ENCODE results near the gene CLCN7.

Gene CLCN7

DNA sequence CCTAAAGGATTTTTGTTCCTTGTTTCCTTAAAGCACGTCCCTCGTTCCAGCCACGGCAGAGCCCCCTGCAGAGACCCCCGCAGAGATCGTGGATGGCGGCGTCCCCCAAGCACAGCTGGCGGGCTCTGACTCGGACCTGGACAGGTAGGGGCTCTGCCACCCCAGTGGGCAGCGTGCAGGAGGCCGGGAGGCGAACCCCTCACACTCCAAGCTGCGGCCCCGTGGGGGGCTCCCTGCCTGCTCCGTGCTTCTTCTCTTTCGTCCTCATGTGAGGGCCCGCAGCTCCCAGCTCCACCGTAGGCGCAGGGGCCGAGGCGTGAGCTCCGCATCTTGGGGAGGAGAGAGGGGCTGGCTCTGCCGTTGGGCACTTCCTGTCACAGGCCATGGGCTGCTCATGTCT, 26.8 kb upstream of the CLCN7 start:
- DNase-seq, result no peak

DNA sequence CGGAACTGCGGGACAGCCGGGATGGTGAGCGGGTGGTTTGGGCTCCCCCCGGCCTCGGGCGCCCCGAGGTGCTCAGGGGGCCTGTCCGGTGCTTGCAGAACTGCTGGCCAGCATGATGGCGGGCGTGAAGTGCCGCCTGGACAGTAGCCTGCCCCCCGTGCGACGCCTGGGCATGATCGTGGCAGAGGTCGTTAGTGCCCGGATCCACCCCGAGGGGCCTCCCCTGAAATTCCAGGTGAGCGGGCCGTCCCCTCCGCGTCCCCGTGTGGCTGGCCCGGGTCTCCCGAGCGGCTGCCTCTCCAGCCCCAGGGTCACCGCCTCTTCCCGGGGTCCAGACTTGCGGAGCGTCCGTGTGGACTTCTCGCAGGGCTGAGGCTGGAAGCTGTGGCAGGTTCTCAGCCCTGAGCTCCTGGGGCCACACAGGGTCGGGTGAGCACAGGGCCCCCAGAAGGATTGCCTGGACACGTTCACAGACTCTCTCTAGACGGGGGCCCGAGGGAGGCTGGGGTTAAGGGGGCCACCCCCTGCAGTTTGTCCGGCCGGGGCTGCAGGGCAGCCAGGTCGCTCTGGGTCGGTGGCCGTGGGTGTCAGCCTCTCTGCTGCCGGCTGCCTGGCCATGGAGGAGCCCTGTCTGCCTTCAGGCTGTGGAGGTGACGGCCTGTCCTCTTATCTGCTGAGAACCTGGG, 25.8 kb upstream of the CLCN7 start:
- no peak for DNase-seq

DNA sequence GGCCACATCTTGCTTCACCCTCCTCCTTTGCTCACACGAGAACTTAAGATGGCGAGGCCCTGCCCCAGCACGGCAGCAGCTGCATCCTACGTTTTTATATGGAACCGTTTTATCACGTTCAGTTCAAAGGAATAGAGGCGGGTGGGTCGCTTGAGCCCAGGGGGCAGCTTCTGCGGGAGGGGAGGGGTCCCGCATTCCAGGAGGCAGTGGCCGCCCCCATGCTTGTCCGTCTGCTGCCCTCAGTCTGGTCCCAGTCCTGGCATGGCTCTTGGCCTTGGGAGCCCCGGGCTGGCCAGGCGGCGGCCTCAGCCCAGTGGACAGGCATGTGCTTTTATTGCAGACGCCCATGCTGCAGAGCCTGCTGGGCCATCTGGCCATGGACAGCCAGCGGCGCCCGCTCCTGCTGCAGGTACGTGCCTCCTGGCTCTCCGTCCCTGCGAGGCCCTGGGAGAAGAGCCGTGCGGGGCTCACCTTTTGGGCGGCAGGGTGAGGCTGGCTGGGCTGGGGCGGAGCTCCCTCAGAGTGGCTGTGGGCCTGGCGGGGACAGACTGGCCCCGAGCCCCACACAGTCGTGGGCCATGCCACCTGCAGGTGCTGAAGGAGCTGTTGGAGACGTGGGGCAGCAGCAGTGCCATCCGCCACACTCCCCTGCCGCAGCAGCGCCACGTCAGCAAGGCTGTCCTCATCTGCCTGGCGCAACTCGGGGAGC, 25.1 kb upstream of the CLCN7 start:
- no peak for DNase-seq

DNA sequence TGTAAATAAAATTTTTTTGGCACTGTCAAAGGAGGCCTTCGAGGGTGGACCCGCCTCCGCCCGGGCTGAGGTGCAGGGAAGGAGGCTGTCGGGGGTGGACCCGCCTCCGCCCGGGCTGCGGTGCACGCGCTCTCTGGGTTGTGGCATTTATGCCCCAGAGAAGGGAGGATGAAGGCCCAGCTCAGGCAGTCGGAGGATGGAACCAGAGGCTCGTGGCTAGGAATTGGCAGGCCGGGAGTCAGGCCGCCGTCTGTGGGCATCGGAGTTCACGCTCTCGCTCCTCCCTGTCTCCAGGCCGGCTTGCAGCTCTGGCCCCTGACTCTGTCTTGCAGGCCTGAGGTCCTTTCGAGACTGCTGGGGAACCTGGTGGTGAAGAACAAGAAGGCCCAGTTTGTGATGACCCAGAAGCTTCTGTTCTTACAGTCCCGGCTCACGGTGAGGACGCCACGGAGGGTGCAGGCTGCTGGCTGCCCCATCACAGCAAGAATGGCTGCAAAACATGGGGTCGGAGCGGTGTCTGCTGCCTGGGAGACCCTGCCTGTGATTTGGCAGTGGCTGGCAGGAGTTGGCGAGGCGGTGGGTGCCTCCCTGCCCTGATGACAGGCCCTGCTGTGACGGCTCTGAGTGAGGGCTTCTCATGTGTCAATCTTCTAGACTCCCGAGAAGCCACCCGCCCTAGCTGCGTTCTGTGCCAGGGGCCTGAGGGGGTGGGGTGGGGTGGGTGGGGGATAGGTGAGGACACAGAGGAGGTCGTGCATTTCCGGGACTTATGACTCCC, 24.3 kb upstream of the CLCN7 start:
- no peak for DNase-seq

DNA sequence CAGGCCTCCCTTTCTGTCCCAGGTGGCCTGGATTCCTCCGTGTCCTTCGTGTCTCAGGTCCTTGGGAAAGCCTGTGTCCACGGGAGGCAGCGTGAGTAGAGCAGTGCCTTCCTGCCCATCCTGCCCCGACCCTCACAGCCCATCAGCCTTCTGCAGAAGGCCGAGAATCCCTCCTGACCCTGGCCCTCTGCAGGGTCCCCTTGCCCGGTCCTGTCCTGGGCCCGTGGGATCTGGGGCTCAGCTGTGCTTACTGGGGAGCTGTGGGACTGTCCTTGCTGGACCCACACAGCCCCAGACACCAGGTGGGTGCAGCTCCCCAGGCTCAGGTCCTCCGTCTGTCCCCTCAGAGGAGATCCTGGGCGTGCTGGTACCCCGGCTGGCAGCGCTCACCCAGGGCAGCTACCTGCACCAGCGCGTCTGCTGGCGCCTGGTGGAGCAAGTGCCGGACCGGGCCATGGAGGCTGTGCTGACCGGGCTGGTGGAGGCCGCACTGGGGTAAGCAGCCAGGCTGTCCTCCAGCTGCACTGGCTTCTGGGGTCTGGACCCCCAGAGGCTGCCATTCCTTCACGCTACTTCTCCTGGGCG, 22.3 kb upstream of the CLCN7 start:
- DNase-seq, result no peak

DNA sequence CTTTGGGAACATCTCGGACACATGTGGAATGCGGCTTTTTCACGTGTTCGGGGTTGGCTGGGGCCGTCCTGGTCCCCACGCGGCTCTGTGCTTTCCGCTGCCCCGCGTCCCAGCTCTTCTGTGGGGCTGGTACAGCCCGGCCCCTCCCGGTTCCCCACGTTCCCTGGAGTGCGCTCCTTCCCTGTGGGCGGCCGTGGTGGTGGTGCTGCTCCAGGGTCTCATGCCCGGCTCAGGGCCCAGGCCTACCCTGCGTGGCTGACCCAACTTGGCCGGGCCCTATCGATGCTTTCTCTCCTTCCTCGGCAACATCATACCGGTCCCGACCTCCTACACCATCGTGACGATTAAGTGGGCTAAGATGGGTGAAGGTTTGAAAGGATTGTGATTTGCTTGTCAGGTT, 21.6 kb upstream of the CLCN7 start:
- no peak for DNase-seq

DNA sequence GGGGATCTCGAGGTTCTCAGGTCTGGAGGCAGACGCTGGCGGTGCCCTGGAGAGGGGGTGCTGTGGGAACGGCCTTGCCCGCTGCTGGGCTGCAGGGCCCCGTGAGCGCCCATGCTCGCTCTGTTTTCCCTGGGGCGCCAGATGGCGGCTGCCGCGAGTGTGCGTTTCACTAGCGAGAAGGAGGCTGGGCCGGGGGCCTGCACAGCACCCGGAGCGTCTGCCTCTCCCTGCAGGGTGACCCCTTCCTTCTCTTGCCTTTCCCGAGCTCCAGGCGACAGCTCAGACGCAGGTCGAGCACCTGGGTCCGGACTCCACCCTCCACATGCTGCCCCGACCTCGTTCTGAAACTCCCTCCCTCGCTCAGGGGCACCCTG, 21.0 kb upstream of the CLCN7 start:
- no peak for DNase-seq

DNA sequence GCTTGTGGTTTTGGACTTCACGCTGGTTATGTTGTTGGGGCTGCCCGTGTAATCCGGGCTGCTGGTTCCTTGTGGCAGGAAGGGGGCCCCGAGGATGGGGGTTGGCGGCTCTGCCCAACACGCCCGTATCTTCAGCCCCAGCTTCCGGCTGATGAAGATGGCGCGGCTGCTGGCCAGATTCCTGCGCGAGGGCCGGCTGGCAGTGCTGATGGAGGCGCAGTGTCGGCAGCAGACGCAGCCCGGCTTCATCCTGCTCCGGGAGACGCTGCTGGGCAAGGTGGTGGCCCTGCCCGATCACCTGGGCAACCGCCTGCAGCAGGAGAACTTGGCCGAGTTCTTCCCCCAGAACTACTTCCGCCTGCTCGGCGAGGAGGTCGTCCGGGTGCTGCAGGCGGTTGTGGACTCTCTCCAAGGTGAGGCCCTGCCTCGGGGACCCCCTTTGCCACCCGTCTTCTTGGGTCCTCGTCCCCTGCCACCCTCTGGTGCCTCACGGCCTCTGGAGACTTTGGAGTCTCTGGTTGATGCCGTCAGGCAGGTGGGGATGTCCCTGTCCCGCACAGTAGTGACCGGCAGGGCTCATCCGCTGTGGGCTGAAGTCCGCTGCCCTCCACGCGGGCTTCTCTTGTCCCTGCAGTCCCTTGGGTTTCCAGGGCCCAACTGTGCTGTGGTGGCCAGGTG, 20.5 kb upstream of the CLCN7 start:
- DNase-seq, result no peak

DNA sequence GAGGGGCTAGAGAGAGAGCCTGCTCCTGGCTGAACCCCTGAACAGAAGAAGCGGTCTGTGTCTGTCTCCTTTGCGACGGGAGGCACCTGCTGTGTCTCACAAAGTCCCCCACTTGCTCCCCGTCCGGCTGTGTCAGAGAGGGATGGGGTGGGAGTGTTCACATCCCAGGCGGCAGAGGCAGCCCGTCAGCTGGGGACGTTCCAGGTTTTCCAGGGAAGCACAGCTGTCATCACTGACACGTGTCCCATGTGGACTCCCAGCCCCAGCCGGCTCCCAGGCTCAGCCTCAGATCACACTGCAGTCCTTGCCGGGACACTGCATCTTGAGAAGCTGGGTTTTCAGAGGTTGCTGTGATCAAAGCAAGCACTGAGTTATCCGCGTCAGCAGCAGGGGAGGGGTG, 19.9 kb upstream of the CLCN7 start:
- DNase-seq, result no peak

DNA sequence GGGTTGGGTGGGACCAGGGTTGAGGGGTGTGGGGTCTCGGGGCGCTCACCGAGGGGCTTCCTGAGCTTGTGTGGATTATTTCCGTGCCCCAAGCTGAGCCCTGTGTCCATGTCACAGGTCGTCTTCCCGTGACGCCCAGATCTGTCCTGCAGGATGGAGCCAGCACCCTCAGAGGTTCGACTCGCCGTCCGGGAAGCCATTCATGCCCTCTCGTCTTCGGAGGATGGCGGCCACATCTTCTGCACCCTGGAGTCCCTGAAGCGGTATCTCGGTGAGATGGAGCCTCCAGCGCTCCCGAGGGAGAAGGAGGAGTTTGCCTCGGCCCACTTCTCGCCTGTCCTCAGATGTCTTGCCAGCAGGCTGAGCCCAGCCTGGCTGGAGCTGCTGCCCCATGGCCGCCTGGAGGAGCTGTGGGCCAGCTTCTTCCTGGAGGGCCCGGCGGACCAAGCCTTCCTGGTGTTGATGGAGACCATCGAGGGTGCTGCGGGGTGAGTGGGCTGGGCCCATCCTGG, 19.4 kb upstream of the CLCN7 start:
- no peak for DNase-seq

DNA sequence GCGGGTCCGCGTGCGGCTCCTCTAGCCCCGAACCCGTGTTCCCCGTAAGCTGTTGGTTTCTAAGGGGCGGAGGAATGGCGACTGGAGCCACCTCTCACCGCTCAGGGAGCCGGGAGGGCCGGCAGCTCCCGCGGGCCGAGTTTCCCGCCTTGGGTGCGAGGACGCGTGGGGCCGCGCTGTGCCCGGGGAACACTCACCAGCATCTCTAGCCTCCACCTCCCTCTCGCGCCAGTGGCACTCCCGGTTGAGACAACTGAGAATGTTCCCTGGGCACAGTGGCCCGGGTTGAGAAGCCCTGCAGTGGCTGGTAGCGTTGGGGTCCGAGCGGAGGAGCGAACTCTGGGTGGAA, 18.9 kb upstream of the CLCN7 start:
- peak; percentile 44 for DNase-seq

DNA sequence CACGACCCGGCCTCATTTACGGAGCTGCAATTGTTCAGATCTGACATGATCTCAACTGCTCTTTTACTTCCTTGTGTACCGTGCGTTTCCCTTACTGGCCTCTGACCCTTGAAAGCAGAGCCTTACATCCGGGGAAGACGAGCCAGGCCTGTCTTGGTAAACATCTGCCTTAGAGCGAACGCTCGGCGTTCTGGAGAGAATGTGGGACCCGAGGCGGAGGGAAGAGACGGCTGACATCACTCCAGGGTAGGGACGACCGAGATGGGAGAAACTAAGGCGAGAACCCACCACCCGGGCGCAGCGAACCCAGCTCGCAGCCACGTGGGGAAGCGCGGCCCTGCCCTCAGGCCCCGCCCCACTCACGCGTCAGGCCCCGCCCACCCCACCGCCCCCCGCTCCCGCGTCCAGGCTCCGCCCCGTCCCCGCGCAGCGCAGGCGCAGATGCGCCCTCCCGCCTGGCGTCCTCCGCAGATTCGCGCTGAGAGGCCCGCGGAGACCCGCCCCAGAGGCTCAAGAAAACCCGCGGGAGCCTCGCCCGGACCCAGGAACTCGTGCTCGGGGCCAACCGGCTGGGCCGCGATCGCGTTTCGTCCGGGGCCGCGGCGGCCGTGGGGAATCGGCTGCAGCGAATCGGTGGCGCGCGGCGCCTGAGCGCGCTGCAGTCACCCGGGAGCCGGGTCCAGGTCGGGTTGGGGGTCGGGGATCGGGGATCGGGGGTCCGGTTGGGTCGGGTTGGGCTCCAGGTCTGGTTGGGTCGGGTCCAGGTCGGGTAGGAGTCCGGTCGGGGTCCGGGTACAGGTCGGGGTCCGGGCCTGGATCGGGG, 18.3 kb upstream of the CLCN7 start, which contains the start of gene TELO2:
Gene TELO2 (plus strand): TSS at position 438 of the 823 bp plus-strand sequence. CDS start 922 bp downstream, outside the sequence.
- DNase-seq, result peak; percentile 93

DNA sequence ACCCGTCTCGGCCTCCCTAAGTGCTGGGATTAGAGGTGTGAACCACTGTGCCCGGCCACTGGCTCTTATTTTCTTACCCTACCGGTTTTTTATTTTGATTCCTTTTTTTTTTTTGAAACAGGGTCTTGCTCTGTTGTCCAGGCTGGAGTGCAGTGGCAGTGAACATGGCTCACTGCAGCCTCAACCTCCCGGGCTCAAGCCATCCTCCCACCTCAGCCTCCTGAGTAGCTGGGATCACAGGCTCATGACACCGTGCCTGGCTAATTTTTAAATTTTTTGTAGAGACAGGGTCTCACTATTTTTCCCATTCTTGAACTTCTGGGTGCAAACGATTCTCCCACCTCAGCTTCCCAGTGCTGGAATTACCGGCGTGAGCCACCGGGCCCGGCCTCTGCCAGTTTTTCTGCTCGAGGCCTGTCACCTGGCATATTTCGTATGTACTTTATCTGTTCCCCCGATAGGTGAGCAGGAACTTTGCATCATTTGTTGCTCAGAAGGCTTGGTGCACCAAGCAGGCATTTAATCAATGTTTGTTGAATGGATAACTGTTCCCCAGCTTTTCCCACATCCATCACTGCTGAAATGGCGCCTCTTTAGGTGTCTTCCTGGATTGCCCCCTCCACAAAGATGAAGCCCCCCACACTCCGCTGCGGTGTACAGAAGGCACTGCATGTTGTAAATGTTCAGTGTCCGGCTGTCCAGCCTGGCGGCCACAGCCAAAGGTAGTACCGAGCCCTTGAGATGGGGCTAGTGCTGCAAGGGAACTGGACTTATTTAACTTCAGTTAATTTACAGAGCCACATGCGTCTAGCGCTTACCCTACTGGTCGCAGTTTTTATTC, 17.5 kb upstream of the CLCN7 start:
- DNase-seq, result no peak

DNA sequence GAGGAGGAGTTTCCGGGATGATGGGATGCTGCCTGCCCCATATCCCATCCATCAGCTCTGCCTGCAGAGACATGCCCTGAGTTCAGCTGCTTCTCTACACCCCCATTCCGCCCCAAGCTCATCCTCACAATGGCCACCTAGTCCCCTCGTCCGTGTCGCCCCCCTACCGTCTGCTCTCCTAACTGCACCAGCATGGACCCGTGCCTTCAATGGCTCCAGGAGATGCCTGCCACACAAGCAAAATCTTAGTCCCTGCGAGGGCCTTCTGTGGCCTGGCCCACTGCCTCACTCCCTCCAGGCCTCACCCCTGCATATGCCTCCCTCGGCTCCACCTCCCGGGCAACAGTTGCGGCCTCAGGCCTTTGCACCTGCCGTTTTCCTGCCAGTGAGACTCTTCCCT, 16.5 kb upstream of the CLCN7 start:
- DNase-seq, result no peak

DNA sequence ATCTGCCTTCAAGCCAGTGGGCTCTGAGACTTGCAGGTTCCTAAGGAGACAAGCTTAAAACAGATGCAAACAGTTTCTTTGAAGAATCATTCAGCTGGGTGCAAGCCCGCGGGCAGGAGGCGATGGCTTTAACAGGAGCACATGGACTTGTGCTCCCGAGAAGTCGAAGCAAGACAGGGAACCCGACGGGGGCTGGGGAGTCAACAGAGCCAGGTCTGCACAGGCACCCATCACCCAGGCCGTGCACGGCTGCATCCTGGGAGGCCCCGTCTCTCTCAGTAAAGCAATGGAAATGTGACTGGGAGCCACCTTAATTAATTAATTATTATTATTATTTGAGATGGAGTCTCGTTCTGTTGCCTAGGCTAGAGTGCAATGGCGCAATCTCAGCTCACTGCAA, 14.2 kb upstream of the CLCN7 start:
- DNase-seq, result no peak

DNA sequence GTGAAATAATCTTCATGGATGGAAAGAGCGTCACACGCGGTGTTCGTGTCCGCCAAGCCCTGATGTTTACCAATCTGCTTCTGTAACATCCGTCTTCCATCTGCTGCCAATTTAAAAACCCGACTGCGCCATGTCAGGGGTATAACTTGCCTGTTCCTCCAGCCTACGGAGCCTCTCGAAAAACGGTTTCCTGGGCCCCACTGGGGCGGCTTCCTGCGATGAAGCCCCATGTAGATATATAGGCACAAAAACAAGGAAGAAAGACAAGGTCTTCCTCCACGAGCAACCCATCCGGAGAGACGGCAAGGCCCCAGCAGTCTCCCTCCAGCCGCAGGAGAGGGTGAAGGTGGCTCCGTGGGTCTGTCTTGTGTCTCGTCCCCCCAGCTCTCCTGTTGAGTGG, 13.8 kb upstream of the CLCN7 start, which contains the start of gene PTX4:
Gene PTX4 (minus strand): TSS at position 326 of the 400 bp plus-strand sequence. CDS start 35 bp downstream, at position 291.
- DNase-seq, result no peak

DNA sequence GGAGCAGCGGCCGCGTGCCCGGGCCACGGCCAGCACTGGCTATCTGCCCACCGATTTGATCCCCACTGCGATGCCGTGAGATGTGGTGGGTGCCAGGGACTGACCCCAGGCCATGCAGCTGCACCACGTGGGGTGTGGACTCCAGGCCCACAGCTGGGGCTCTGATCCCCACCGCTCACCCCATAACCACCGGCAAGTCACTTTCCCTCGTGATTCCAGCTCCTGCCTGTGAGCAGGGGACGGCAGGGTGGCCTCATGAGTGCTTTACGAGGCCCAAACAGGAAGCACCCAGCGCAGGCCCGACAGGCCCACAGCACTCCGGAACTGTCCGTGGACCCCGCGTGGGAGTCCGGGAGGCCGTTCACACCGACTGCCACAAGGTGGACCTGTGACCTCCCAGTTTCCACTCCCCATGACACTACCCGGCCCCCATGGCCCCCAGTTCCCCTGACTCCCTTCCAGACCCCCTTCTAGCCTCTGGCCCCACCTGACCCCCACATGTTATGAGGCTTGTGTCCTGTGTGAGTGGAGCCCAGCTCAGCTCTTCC, 13.3 kb upstream of the CLCN7 start:
- no peak for DNase-seq

DNA sequence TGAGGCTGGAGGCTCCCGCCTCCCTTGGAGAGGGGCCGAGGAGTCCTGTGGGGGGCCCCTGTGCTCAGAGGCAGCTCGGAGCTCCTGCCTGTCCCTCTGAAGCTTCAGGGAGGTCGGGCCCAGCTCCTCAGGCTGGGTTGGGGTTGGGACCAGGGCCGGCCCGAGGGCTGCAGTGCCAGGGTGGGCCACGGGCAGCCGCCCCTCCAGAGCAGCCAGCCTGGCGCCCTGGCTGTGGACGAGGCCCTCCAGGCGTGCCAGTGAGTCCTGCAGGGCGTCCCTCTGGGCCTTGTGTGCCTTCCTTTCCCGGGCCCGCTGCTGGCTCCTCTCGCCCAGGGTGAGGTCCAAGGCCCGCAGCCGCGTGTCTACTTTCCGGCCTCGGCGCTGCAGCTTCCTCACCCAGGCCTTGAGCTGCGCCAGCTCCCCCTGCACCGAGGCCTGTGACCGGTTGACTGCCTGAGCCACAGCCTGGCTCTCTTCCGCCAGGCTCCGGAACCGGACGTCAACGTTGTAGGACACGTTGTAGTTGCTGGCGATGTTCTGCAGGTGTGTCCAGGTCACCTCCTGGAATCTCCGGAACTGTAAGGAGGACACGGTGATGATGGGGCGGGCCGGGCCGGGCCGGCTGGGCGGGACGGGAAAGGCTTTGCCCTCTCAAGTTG, 12.7 kb upstream of the CLCN7 start:
- DNase-seq, result no peak

DNA sequence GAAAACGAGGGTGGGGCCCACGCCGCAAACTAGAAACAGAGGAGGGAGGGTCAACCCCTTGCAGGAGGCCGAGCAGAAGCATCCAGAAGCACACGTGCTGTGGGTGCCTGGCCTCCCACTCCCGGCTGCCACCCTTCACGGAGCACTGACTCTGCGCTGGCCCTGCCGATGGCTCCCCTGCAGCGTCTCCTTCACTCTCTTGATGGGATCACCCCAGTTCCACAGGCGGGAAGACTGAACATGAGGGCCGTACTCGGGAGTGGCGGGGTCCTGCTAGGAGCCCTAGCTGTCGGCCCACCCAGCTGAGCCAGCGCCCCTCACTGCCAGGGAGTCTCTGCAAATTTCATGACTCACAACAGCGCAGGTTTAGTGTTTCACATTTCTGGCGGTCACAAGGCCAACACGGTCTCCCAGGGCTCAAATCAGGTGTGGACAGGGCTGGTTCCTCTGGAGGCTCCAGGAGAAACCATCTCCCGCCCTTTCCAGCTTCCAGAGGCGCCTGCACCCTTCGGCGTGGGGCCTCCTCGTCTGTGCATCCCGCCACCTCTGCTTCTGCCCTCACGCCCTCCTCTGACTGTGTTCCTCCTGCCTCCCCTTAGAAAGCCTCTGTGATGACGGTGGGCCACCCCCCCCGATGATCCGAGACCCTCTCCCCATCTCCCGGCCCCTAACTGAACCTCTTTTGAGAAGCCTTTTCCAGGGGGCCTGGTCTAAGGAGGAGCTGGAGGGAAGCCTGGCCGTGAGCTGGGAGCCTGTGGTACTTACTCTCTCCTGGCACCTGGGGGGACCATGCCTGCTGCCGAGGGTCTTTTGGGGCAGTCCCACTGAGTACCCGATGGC, 11.9 kb upstream of the CLCN7 start:
- no peak for DNase-seq
